A172 (cell line): ENCODE data around the gene NOP16. TPM values are rescaled to one million over a fixed set of nuclear protein-coding genes. Genes with fewer than 3 reads are reported as not detected.

Experiments
- DNase-seq: peaks from one replicate; pipeline ENCODE4 v3.0.0-alpha.2; 2015; ENCODE audit warnings: low spot score
- total RNA-seq: library from RNA; depleted of rRNA; stranded (reverse); fragments of >200 nt; shearing (Covaris generic); gene quantifications from 2 replicates; pipeline ENCODE4 v1.2.3, GENCODE V29; 2014; rRNA removed

NOP16 gene
- total RNA-seq, 1 experiment from 2014 or later, result 37.9 TPM

- no peak for DNase-seq
Observed at GRCh38 chr5:176360894-176361436, 27.4 kb downstream of the NOP16 start.

- no peak for DNase-seq
Observed at GRCh38 chr5:176359658-176360057, 28.7 kb downstream of the NOP16 start.

- DNase-seq, result no peak
Observed at GRCh38 chr5:176356179-176356566, 32.2 kb downstream of the NOP16 start.

- no peak for DNase-seq
Observed at GRCh38 chr5:176355400-176356178, 32.8 kb downstream of the NOP16 start.

- DNase-seq, result no peak
Observed at GRCh38 chr5:176353533-176353932, 34.9 kb downstream of the NOP16 start.

- no peak for DNase-seq
Observed at GRCh38 chr5:176352116-176352878, 36.1 kb downstream of the NOP16 start.

- no peak for DNase-seq
Observed at GRCh38 chr5:176350416-176350815, 38.0 kb downstream of the NOP16 start.

- no peak for DNase-seq
Observed at GRCh38 chr5:176342766-176343458, 45.5 kb downstream of the NOP16 start.

- DNase-seq, result no peak
Observed at GRCh38 chr5:176342158-176342483, 46.3 kb downstream of the NOP16 start.

- DNase-seq, result no peak
Observed at GRCh38 chr5:176341325-176342157, 46.9 kb downstream of the NOP16 start.

- DNase-seq, result no peak
Observed at GRCh38 chr5:176339304-176339703, 49.1 kb downstream of the NOP16 start.

- DNase-seq, result no peak
Observed at GRCh38 chr5:176337913-176338312, 50.5 kb downstream of the NOP16 start.

- no peak for DNase-seq
Observed at GRCh38 chr5:176334031-176334770, 54.2 kb downstream of the NOP16 start.

Other genes starting within 250 kb of the NOP16 start
- 11.8 and 13.2 TPM in 2 replicates for gene SIMC1, start 150.2 kb downstream of the NOP16 start, total RNA-seq
- gene KIAA1191, start 26.8 kb downstream of the NOP16 start, total RNA-seq, result 92.3 and 94.4 TPM in 2 replicates
- gene ARL10, start 23.1 kb downstream of the NOP16 start, total RNA-seq, result not detected in 2 replicates
- 186 and 199 TPM in 2 replicates for gene HIGD2A, start 153 bp upstream of the NOP16 start, total RNA-seq
- 193 and 203 TPM in 2 replicates for gene CLTB, start 27.9 kb upstream of the NOP16 start, total RNA-seq
- 57.3 and 59.7 TPM in 2 replicates for gene FAF2, start 59.8 kb upstream of the NOP16 start, total RNA-seq
- gene RNF44, start 148.8 kb upstream of the NOP16 start, total RNA-seq, result 8.1 and 9.2 TPM in 2 replicates
- 0.12 TPM in 1 of 2 replicates, not detected in the other for gene CDHR2, start 160.7 kb upstream of the NOP16 start, total RNA-seq
- gene GPRIN1, start 221.6 kb upstream of the NOP16 start, total RNA-seq, result 20.3 and 24.6 TPM in 2 replicates
- 0.10 TPM in 1 of 2 replicates, not detected in the other for gene SNCB, start 241.9 kb upstream of the NOP16 start, total RNA-seq
- gene EIF4E1B, start 242.1 kb upstream of the NOP16 start, total RNA-seq, result not detected in 2 replicates